Stimulated activated naive CD8-positive, alpha-beta T cell treated with anti-CD3 and anti-CD28 coated beads, Interleukin-15, Interleukin-2, amounts not matched to agents 100 ng/mL and 50 ng/mL, for 24 hours (primary cell): ENCODE data around the gene GTF2A2.
"Not testable (repeated sequence)": the region's sequence is repeated elsewhere in the genome, so short reads cannot be mapped to it uniquely, and the experiment has no call there.

Experiments used
- H3K27ac Mint-ChIP-seq: one replicate; pipeline ENCODE4 v1.8.0; 2021; ENCODE audit warnings: mild to moderate bottlenecking, mixed read lengths
- H3K27me3 Mint-ChIP-seq: one replicate; pipeline ENCODE4 v1.8.0; 2021; ENCODE audit warnings: mixed read lengths
- H3K36me3 Mint-ChIP-seq: one replicate; pipeline ENCODE4 v1.8.0; 2021; ENCODE audit warnings: low read depth, mixed read lengths
- H3K4me1 Mint-ChIP-seq: one replicate; pipeline ENCODE4 v1.8.0; 2021; ENCODE audit warnings: low read depth, mixed read lengths
- H3K4me3 Mint-ChIP-seq: one replicate; pipeline ENCODE4 v1.8.0; 2021; ENCODE audit warnings: mild to moderate bottlenecking, mixed read lengths
- H3K9me3 Mint-ChIP-seq: one replicate; pipeline ENCODE4 v1.8.0; 2021; ENCODE audit warnings: mixed read lengths

Gene GTF2A2

DNA sequence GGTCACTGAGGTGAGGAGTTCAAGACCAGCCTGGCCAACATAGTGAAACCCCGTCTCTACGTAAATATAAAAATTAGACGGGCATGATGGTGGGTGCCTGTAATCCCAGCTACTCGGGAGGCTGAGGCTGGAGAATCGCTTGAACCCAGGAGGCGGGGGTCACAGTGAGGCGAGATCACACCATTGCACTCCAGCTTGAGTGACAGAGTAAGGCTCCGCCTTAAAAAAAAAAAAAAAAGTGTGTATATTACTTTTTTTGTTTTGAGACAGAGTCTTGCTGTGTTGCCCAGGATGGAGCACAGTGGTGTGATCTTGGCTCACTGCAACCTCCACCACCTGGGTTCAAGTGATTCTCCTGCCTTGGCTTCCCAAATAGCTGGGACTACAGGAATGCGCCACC lies 11.5 kb downstream of the GTF2A2 start:
- not testable (repeated sequence) for H3K27ac Mint-ChIP-seq, H3K9me3 Mint-ChIP-seq, H3K4me1 Mint-ChIP-seq, H3K4me3 Mint-ChIP-seq, H3K27me3 Mint-ChIP-seq
- peaks cover 55% of the 10 kb centered on the region for H3K36me3 Mint-ChIP-seq

DNA sequence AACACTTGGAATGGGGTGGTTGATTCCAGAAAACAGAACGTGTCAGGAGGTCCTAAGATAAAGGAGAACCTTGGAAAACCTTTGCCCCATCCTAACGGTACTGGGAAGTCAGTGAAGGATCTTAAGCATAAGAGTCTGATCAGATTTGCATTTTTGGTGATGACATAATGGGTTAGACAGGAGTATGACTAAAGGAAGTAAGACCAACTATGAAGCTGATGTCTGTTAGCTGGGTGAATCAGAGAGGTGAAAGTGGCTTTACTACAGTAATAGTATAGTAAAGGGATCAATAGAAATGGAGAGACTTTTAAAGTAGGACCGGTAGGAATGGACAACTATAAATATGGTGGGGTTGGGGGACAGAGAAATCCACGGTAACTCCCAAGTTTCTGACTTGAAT lies 12.6 kb downstream of the GTF2A2 start:
- no peak overlapping the region for H3K4me3 Mint-ChIP-seq
- peaks cover 54% of the 10 kb centered on the region for H3K36me3 Mint-ChIP-seq
- no peaks in the 10 kb centered on the region for H3K9me3 Mint-ChIP-seq
- H3K27me3 Mint-ChIP-seq: no peaks in the 10 kb centered on the region
- H3K4me1 Mint-ChIP-seq: no peaks in the 10 kb centered on the region
- H3K27ac Mint-ChIP-seq: no peak overlapping the region

DNA sequence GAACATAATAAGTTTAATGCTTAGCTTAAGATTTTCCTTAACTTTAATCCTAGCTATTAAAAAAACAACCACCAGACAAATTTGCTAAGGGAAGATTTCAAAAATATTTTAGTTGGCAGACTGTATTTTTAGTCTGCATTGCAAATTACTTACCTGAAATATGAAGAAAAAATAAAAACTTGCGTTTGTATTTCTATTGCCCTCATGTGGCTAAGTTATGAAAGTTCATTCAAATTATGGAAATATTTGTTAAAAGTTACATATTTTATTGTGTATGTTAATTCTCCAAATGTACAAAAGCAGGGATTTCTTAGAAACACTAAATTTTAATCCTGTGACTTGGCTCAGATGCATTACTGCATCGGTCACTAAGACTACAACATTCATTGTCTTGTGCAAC lies 15.0 kb downstream of the GTF2A2 start:
- H3K27me3 Mint-ChIP-seq: no peaks in the 10 kb centered on the region
- H3K4me1 Mint-ChIP-seq: peaks cover 9% of the 10 kb centered on the region
- H3K9me3 Mint-ChIP-seq: no peaks in the 10 kb centered on the region
- H3K4me3 Mint-ChIP-seq: no peak overlapping the region
- peaks cover 59% of the 10 kb centered on the region for H3K36me3 Mint-ChIP-seq
- no peak overlapping the region for H3K27ac Mint-ChIP-seq

DNA sequence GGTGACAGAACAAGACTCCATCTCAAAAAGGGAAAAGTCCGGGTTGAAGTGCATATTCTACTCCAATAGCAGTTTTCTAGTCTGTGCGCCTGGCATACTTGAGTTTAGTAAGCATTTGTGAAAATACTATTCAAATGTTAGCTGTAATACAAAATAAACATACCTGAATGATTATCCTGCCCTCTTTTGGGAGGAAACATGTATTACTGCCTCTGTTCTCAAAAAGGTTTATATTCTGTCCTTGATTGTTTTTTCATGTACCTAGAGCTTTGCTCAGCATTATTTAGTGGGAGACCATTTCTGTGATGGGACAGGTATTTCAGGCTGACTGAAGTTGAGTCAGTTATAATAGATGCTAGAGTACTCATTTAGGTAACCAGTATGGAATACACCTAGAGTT lies 19.8 kb downstream of the GTF2A2 start:
- not testable (repeated sequence) for H3K9me3 Mint-ChIP-seq, H3K4me1 Mint-ChIP-seq, H3K27ac Mint-ChIP-seq, H3K27me3 Mint-ChIP-seq, H3K4me3 Mint-ChIP-seq
- H3K36me3 Mint-ChIP-seq: peaks cover 46% of the 10 kb centered on the region

DNA sequence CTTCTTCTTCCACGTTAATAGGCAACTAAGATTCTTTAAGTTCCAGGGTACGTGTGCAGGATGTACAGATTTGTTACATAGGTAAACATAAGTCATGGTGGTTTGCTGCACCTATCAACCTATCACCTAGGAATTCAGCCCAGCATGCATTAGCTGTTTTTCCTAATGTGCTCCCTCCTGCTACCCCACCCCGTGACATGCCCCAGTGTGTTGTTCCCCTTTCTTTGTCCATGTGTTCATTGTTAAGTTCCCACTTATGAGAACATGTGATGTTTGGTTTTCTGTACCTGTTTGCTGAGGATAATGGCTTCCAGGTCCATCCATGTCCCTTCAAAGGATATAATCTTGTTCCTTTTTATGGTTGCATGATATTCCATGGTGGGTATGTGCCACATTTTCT lies 21.1 kb downstream of the GTF2A2 start:
- Mint-ChIP-seq H3K4me1 (peaks cover 9% of the 10 kb centered on the region), H3K9me3 (no peaks in the 10 kb centered on the region), H3K27ac (no peak overlapping the region), H3K27me3 (no peaks in the 10 kb centered on the region), H3K4me3 (no peak overlapping the region), H3K36me3 (peaks cover 36% of the 10 kb centered on the region)

DNA sequence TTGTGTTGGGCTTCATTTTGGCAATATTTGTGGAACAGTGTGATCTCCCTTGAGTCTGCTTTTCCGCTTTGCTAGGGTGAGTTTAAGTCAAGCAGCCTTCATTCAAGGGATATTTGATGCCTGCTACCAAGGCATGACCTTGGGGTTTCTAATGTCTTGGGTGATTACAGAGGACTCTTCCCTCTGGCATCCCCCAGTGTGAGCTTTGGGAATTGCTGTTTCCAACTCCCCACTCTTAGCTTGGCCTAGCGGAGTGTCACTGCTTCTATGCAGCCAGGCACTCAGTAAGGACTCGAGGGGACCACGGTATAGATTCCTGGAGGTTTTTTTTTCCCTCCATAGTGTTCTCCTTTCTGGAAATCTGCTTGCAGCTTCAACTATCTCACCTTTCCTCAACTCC lies 24.6 kb downstream of the GTF2A2 start:
- H3K27me3 Mint-ChIP-seq: no peaks in the 10 kb centered on the region
- no peaks in the 10 kb centered on the region for H3K9me3 Mint-ChIP-seq
- H3K27ac Mint-ChIP-seq: no peak overlapping the region
- H3K4me1 Mint-ChIP-seq: no peaks in the 10 kb centered on the region
- H3K4me3 Mint-ChIP-seq: no peak overlapping the region
- peaks cover 8% of the 10 kb centered on the region for H3K36me3 Mint-ChIP-seq

DNA sequence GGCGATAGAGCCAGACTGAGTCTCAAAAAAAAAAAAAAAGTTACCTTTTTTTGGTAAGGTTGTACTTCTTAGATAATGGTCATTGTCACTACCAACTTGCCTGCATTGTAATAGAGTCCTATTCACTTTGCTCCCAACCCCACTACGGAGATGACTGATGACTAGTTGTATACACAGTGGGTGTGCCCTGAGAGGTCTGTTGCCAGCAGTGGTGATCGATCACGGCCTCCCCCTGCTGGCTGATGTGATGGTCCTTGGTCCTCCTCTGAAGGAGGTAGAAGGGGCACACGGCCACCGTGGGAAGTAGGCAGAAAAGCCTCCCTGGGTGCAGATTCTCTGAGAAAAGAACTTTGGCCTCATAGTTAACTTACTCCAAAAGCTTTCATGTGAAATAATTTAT lies 35.0 kb downstream of the GTF2A2 start:
- no peaks in the 10 kb centered on the region for H3K9me3 Mint-ChIP-seq
- no peak overlapping the region for H3K27ac Mint-ChIP-seq
- peaks cover 19% of the 10 kb centered on the region for H3K27me3 Mint-ChIP-seq
- H3K4me3 Mint-ChIP-seq: no peak overlapping the region
- no peaks in the 10 kb centered on the region for H3K36me3 Mint-ChIP-seq
- no peaks in the 10 kb centered on the region for H3K4me1 Mint-ChIP-seq

DNA sequence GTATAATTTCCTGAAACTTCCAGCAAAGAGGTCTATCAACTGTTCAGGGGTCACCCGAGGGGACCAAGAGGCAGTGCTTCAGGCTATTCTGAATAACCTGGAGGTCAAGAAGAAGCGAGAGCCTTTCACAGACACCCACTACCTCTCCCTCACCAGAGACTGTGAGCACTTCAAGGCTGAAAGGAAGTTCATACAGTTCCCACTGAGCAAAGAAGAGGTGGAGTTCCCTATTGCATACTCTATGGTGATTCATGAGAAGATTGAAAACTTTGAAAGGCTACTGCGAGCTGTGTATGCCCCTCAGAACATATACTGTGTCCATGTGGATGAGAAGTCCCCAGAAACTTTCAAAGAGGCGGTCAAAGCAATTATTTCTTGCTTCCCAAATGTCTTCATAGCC lies 38.9 kb downstream of the GTF2A2 start:
- Mint-ChIP-seq H3K4me3 (no peak overlapping the region), H3K9me3 (no peaks in the 10 kb centered on the region), H3K27ac (no peak overlapping the region), H3K27me3 (peaks cover 30% of the 10 kb centered on the region), H3K36me3 (no peaks in the 10 kb centered on the region), H3K4me1 (peaks cover 4% of the 10 kb centered on the region)

DNA sequence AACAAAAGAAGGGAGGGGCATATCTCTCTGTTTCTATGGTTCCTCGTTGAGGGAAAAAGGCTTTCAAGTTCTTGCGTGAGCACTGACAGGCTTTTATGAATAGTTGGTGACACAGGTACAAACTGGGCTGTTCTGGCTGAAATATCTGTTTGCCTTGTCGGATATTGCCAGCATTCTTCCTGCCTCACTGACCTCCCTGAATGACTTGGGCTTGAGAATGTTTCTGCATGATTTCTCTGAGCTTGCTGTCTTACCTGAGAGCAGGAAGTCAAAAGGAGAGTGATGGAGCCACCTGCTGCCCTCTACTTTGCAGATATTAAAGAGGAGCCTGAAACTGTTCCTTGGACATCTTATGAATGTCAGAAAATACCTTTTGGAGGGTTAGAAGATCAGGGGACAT lies 40.9 kb downstream of the GTF2A2 start:
- no peak overlapping the region for H3K27ac Mint-ChIP-seq
- H3K4me1 Mint-ChIP-seq: peaks cover 4% of the 10 kb centered on the region
- H3K9me3 Mint-ChIP-seq: no peaks in the 10 kb centered on the region
- H3K4me3 Mint-ChIP-seq: no peak overlapping the region
- peaks cover 34% of the 10 kb centered on the region for H3K27me3 Mint-ChIP-seq
- H3K36me3 Mint-ChIP-seq: no peaks in the 10 kb centered on the region

DNA sequence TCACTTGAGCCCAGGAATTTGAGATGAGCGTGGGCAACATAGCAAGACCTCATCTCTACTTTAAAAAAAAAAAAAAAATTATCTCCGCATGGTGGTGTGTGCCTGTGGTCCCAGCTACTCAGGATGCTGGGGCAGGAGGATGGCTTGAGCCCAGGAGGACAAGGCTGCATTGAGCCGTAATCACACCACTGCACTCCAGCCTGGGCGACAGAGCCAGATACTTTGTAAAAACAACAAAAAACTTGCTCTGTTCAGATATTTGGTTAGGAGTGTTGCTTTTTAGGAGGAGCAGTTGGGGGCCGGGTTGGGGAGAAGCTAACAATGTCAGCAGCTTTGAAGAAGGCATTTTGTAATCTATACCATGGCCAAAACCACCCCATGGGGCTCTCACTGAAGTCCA lies 41.7 kb downstream of the GTF2A2 start:
- Mint-ChIP-seq H3K4me3 (no peak overlapping the region), H3K4me1 (peaks cover 4% of the 10 kb centered on the region), H3K9me3 (no peaks in the 10 kb centered on the region)

DNA sequence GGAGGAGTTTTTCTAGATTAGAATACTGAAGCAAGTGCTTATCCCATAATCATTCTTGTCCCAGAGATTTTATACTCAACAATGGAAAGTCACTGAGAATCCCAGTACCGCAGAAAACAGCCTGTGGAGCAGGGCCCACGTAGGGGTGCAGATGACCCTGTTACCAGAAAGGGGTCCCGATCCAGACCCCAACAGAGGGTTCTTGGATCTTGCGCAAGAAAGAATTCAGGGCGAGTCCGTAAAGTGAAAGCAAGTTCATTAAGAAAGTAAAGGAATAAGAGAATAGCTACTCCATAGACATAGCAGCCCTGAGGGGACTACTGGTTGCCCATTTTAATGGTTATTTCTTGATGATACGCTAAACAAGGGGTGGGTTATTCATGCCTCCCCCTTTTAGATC lies 43.2 kb downstream of the GTF2A2 start:
- peaks cover 32% of the 10 kb centered on the region for H3K27me3 Mint-ChIP-seq
- H3K4me1 Mint-ChIP-seq: peaks cover 4% of the 10 kb centered on the region

More for the DNA sequence above, 41.7 kb downstream of the GTF2A2 start:
- H3K36me3 Mint-ChIP-seq: no peaks in the 10 kb centered on the region
- H3K27me3 Mint-ChIP-seq: peaks cover 37% of the 10 kb centered on the region
- H3K27ac Mint-ChIP-seq: no peak overlapping the region

DNA sequence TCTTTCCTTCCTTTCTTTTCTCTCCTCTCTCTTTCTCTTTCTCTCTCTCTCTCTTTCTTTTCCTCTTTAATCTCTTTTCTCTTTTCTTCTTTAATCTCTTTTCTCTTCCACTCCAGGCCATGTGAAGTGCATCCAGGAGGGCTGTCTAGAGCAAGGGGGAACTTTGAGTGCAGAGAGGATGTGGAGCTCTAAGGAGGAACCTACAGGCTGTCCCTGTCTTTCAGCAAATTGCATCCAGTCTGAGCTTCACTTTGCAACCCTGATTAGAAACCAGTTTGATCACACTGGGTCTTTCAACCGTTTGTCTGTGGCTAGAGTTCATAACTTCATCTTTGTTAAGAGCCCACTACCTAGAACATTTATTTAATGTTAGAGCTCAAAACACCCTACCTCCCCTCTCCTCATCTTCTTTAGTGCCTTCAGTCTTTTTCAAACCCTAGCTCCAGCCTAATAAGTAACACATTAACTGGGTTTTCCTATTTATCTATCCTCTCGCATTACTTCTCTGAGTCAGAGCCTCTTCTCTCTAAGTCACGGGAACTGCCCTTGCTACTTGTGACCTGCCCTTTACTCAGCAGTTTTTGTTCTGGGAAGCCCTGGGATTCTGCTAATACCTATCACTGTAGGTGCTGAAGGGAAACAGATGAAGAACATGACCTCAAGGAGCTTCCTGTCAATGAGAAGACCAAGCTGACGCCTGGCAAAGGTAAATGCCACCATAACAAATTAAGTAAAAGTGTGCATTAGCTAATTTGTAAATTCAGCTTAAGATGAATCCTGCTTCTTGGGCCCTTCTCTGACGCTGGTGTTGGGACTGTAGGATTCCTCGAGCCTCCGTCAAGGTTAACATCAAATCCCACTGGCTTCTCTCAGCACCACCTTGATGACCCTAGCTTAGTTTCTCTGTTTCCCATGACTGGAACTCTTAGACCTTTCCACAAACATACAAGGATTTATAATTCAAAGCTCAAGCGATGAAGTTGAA lies 45.7 kb downstream of the GTF2A2 start, which contains the start of gene GCNT3:
Gene GCNT3 (plus strand): TSS at position 508 of the 985 bp plus-strand sequence. CDS start 6,456 bp downstream, outside the sequence.
- no peak within 1 kb of the TSS for H3K4me3 Mint-ChIP-seq
- H3K27me3 Mint-ChIP-seq: peaks cover 16% of the 10 kb centered on the region
- H3K27ac Mint-ChIP-seq: no peak within 1 kb of the TSS
- H3K9me3 Mint-ChIP-seq: no peaks in the 10 kb centered on the region
- peaks cover 4% of the 10 kb centered on the region for H3K4me1 Mint-ChIP-seq
- no peaks in the 10 kb centered on the region for H3K36me3 Mint-ChIP-seq

More for the DNA sequence above, 43.2 kb downstream of the GTF2A2 start:
- Mint-ChIP-seq H3K4me3 (no peak overlapping the region), H3K9me3 (no peaks in the 10 kb centered on the region), H3K36me3 (no peaks in the 10 kb centered on the region), H3K27ac (no peak overlapping the region)

DNA sequence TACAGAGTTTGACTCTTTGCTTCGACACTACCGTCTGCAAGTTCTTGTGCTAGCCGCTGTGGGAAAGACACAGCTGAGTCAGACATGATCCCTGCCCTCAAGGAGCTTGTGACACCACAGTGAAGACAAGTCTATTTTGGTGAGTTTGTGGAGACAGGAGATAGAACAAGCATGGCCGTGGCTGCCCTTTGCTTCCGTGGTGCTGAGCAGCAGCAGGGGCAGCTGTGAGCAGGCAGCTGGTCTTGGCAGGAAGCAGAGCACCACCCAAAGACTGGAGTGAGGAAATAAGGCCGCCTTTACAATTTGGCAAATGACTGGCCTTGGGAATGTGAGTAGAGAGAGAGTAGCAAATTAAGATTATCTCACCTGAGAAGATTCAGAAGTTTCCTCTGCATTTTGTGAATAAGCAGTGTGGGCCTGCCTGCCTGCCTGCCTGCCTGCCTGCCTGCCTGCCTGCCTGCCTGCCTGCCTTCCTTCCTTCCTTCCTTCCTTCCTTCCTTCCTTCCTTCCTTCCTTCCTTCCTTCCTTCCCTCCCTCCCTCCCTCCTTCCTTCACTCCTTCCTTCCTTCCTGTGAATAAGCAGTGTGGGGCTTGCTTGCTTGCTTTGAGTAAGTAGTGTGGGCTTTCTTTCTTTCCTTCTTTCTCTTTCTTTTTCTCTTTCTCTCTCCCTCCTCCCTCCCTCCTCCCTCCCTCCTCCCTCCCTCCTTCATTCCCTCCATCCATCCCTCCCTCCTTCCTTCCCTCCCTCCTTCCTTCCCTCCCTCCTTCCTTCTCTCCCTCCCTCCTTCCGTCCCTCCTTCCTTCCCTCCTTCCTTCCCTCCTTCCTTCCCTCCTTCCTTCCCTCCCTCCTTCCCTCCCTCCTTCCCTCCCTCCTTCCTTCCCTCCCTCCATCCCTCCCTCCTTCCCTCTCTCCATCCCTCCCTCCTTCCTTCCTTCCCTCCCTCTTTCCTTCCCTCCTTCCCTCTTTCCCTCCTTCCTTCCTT lies 47.3 kb downstream of the GTF2A2 start:
- peaks cover 3% of the 10 kb centered on the region for H3K4me1 Mint-ChIP-seq
- H3K36me3 Mint-ChIP-seq: no peaks in the 10 kb centered on the region
- H3K27ac Mint-ChIP-seq: no peak overlapping the region
- no peak overlapping the region for H3K4me3 Mint-ChIP-seq
- peaks cover 11% of the 10 kb centered on the region for H3K27me3 Mint-ChIP-seq
- no peaks in the 10 kb centered on the region for H3K9me3 Mint-ChIP-seq

DNA sequence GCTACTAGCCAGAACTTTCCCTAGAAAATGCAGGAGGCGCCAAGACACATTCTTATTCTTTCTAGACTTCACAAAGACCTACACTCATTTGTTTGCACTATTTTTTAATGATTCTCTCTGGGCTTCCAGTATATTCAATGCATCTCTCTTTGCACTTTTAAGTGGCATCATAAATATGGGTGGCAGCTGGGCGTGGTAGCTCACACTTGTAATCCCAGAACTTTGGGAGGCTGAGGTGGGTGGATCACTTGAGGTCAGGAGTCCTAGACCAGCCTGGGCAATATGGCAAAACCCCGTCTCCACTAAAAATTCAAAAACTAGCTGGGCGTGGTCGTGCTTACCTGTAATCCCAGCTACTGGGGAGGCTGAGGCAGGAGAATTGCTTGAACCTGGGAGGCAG lies 51.3 kb downstream of the GTF2A2 start:
- Mint-ChIP-seq H3K4me1 (no peaks in the 10 kb centered on the region), H3K4me3 (no peak overlapping the region), H3K36me3 (no peaks in the 10 kb centered on the region), H3K27ac (no peak overlapping the region), H3K9me3 (peaks cover 15% of the 10 kb centered on the region), H3K27me3 (peaks cover 13% of the 10 kb centered on the region)

DNA sequence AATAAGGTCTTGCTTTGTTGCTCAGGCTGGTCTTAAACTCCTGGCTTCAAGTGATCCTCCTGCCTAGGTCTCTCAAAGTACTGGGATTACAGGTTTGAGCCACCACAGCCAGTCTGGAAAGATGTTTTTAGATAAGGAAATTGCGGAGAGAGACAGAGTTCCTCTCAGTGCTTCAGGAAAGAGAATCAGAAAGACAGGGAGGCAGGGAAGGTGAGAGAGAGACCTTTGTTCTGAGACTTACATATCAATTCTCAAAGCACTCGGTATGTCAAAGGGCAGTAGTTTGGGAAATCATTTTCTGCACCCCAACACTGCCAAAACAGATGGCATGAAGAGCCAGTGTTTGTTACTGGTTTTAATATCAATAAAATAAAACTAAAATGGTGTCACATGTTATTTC lies 58.9 kb downstream of the GTF2A2 start:
- H3K27me3 Mint-ChIP-seq: peaks cover 17% of the 10 kb centered on the region
- H3K9me3 Mint-ChIP-seq: peaks cover 7% of the 10 kb centered on the region
- H3K36me3 Mint-ChIP-seq: no peaks in the 10 kb centered on the region
- H3K4me1 Mint-ChIP-seq: no peaks in the 10 kb centered on the region
- H3K4me3 Mint-ChIP-seq: no peak overlapping the region
- H3K27ac Mint-ChIP-seq: no peak overlapping the region
